Tibial nerve (tissue), 4 donors: ENCODE data around the gene LRRC28.

Experiments
- CTCF ChIP-seq, 5 experiments: fragments of 200-600 bp in 3 of 5; fragments of 450-650 bp in 2 of 5; sonication (generic) in 3 of 5; IDR thresholded peaks; one replicate each; pipeline ENCODE4 v1.5.1; 2016 to 2019; ENCODE audit warnings: antibody characterized with exemption in 5 of 5, mild to moderate bottlenecking in 3 of 5, moderate library complexity in 2 of 5
- EP300 ChIP-seq, 2 donors: sonication (generic); formaldehyde crosslinking; IDR thresholded peaks; one replicate each; pipeline ENCODE4 v1.6.1; 2017; ENCODE audit warnings: antibody characterized with exemption in 2 of 2, mild to moderate bottlenecking in 1 of 2
- POLR2A ChIP-seq, 2 donors: fragments of 450-650 bp; IDR thresholded peaks; one replicate each; pipeline ENCODE4 v1.6.1; 2017; ENCODE audit warnings: antibody characterized with exemption in 2 of 2, mild to moderate bottlenecking in 2 of 2, moderate library complexity in 2 of 2

- TF ChIP-seq POLR2A (IDR thresholded peaks at IDR 0.05) (no peak), CTCF (IDR thresholded peaks at IDR 0.05) (no peak), EP300 (IDR thresholded peaks at IDR 0.05) (no peak)
Measured at GRCh38 chr15:99435877-99436541, 184.7 kb downstream of the LRRC28 start.
